ENCODE data around the gene PPP1R8.

Gene PPP1R8

DNA sequence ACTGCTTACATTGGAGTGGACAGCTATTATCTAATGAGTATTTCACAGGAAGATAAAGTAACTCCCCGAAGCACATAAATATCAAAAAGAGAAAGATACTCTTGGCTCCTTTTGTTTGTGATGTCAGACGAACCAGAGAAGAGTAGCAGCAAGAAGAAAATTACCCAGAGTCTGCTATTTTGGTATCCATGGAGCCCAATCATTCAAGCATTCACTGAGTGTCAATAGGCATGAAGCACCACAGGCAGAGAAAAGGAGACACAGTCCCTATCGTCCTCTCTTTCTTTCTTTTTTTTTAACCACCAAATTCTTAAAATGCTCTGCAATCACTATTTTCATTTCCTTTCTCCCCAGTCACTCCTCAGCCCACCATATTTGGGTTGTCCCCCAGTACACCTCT is 63.9 kb downstream of the PPP1R8 start:
- DNase-seq (ENCODE audit: low spot score): no peak

Measured in HuH-7.5 (cell line).